ENCODE measurements around the gene ULBP1. TPM values are rescaled to one million over a fixed set of nuclear protein-coding genes. Genes with fewer than 3 reads are reported as not detected.
A peak's percentile ranks its signal among the peaks of the same experiment; 100 is the strongest.
"Not testable (repeated sequence)": the region's sequence is repeated elsewhere in the genome, so short reads cannot be mapped to it uniquely, and the experiment has no call there.

ULBP1 gene
- total RNA-seq, 1 donor from 2014 or later, result 0.17 TPM

DNA sequence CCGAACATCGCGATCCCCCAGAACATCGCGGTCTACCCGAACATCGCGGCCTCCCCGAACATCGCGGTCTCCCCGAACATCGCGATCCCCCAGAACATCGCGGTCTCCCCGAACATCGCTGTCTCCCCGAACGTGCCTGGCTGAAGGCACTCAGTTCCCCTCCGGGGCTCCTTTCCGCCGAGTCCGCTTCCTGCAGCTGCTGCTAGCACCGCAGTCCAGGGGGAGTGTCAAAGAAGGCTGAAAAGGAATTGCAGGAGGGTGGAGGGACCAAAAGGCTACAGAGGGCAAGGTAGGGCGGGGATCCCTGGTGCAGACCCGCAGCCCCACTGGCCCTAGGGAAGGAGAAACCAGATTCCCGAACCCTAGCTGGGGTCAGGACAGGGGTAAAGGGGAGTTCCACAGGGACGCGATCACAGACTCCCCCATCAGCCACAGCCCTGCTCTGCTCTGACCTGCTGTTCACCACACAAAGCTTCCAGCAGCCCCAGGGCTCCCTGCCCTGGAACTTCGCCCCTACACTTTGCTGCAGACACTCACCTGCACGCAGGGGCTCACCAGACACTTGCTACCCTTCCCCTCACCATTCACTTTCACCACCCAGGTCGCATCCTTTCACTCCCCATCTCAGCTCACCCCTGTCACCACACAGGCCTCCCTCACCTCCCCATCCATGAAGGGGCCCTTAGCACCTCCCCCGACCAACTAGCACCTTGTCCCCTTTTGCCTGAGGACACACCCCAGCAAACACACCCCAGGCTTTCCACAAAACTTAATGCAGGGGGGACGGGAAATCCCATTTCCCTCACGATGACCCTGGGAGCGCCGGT lies 1.7 kb downstream of the ULBP1 start:
- DNase-seq (peak; percentile 36), ATAC-seq (no peak)
- intact Hi-C loops (cut with micrococcal nuclease), result no loop called here

DNA sequence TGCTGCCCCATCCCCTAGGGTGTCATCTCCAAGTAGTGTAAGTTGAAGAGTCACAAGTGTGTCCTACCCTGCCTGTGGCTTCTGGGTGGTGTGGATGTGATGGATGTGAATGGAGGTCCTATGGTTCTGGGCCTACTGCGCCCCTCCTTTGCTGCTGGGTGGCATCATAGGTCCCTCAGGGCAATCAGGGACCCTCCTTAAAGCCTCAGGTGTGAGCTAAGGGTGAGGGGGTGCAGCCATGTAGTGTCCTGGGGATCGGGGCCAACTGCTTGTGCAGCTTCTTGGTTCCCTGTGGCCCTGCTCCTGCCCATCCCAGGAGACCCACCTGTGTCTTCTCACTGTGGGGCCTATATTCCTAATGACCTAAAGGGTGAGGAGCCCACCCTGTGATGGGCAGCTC lies 2.6 kb downstream of the ULBP1 start:
- intact Hi-C loops (cut with micrococcal nuclease); ATAC-seq; DNase-seq: not testable (repeated sequence)

GRCh38 chr6:149967591-149967990 lies 3.8 kb downstream of the ULBP1 start:
- DNase-seq (no peak), ATAC-seq (no peak)
- intact Hi-C loops (cut with micrococcal nuclease), result no loop called here

GRCh38 chr6:149967999-149968398 lies 4.3 kb downstream of the ULBP1 start:
- ATAC-seq; DNase-seq; intact Hi-C loops (cut with micrococcal nuclease): not testable (repeated sequence)

DNA sequence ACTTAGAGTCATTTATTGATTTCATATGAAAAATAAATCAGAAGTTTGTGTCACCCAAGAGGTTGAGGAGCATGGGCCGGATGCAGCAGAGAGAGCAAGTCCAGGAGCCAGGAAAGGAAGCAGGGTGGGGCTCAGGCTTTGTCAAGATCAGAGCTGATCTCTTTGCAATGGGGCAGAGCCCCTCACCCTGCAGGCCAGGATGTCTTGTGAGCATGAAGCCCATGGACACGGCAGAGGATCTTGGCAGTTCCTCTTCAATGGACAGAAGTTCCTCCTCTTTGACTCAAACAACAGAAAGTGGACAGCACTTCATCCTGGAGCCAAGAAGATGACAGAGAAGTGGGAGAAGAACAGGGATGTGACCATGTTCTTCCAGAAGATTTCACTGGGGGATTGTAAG lies 5.2 kb downstream of the ULBP1 start:
- intact Hi-C loops (cut with micrococcal nuclease); ATAC-seq; DNase-seq: not testable (repeated sequence)

DNA sequence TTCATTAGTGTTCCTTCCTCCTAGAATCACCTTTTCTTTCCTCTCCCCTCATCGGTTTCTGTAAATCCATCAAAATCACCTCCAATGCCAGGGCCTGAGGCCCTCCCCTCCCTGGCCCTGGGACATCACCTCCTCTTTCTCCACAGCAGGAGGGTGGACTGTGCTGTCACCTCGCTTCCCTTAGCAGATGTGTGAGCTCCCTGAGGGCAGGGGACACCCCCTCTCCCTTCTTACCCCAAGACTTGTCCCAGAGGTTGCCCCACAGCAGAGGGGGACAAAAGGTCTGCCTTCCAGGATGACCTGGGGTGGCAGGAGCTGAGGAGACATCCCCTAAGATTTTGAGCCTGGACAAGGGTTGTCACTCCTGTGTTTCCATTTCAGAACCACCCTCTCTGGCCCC lies 5.9 kb downstream of the ULBP1 start:
- ATAC-seq, result no peak
- no peak for DNase-seq
- intact Hi-C loops (cut with micrococcal nuclease), result no loop called here

- ATAC-seq; intact Hi-C loops (cut with micrococcal nuclease); DNase-seq: not testable (repeated sequence)
These were observed 10.7 kb downstream of the ULBP1 start for GRCh38 chr6:149974394-149974793.

DNA sequence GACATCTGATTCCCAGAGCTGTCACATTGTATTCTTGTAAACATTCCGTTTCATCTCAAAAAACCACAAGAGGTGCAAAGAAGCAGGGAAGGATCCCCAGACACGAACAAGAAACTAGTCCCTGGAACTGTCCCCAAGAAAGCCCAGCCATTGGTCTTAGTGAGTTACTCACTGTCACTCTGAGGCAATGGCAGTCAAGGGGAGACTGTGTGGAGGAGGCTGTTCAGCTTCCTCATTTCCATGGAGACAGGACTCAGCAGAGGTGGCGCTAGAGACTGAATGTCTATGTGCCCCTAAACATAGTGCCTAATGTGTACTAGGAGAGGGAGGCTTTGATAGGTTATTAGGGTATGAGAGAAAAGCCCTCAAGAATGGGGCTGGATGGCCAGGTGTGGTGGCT lies 11.1 kb downstream of the ULBP1 start:
- no peak for DNase-seq
- intact Hi-C loops (cut with micrococcal nuclease), result no loop called here
- no peak for ATAC-seq

DNA sequence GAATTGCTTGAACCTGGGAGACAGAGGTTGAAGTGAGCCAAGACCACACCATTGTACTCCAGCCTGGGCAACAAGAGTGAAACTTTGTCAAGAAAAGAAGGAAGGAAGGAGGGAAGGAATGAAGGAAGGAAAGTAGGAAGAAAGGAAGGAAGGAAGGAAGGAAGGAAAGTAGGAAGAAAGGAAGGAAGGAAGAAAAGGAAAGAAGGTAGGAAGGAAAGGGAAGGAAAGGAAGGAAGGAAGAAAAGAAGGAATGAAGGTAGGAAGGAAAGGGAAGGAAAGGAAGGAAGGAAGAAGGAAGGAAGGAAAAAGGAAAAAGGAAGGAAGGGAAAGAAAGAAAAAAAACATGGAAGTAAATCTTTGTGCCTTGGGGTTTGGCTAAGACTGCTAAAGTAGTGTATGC lies 11.7 kb downstream of the ULBP1 start:
- DNase-seq, result no peak
- no peak for ATAC-seq
- intact Hi-C loops (cut with micrococcal nuclease), result no loop called here

- intact Hi-C loops (cut with micrococcal nuclease), result no loop called here
- ATAC-seq, result no peak
- DNase-seq, result no peak
These were observed 13.5 kb downstream of the ULBP1 start for GRCh38 chr6:149977221-149977620.

DNA sequence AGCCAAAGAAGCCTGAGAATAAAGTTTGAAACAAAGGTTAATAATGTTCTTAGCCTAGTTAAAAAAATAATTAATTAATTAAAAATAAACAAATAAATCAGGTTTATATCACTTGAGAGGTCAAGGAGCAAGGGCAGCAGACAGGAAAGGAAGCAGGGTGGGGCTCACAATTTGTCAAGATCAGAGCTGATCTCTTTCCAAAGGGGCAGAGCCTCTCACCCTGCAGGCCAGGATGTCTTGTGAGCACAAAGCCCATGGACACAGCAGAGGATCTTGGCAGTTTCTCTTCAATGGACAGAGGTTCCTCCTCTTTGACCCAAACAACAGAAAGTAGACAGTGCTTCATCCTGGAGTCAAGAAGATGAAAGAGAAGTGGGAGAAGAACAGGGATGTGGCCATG lies 14.9 kb downstream of the ULBP1 start:
- DNase-seq (no peak), ATAC-seq (no peak)
- intact Hi-C loops (cut with micrococcal nuclease), result no loop called here

DNA sequence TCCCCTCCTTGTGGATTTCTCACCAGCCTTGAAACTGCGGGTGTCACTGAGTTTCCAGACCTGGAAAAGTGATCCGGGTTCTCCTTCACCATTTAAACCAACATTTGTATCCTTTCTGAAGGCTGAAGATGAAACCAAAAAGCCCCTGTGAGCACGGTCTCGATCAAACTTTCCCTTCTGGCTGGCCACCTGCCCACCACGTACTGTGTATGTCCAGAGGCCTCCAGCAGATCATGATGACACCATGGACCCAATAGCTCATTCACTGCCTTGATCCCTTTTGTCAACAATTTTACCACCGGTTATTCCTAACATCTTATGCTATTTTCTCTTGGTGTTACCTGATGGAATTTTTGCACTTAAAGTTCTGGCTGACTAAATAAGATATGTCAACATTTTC lies 15.6 kb downstream of the ULBP1 start:
- ATAC-seq, result no peak
- DNase-seq, result no peak
- intact Hi-C loops (cut with micrococcal nuclease), result no loop called here

DNA sequence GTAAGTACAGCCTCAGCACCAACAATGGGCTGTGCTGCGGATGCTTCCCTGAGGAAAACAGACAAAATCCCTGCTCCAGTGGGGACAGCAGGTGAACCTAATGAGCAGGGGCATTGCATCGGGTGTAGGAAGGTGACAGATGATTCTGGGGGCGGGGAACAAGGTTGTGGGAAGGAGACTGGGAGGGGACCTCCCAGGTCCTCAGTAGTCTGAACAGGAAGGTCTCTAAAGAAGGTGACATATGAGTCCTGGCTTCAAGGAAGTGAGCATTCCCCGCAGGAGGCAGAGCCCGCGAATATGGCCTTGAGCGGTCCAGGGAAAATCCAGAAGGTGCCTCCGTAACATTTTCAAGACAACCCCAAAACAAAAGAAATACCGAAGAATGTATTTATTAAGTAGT lies 19.4 kb downstream of the ULBP1 start:
- no peak for ATAC-seq
- intact Hi-C loops (cut with micrococcal nuclease), result no loop called here

GRCh38 chr6:149984773-149985172 lies 21.0 kb downstream of the ULBP1 start:
- no peak for DNase-seq
- intact Hi-C loops (cut with micrococcal nuclease), result no loop called here
- no peak for ATAC-seq

More for the DNA sequence above, 19.4 kb downstream of the ULBP1 start:
- DNase-seq, result no peak

DNA sequence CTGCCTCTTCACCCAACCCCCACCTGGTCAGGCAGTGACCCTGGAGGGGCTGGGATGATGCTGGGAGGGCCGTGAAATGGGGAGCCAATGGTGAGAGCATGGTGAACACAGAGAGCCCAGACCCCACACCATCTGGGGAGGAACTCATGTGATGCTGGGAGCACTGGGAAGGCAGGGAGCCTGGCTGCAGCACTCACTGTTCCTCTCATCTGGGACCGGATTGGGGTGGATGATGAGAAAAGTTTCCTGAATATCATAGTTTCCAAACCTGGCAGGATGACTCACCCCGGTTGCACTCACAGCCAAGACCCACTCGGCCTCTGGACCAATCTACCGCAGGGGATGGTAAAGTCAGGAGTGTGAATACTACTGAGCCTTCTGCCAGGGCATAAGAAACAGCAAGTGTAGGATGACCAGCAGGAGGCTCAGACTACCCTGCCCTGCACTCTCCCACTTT lies 21.8 kb downstream of the ULBP1 start:
- DNase-seq (no peak), ATAC-seq (no peak)
- intact Hi-C loops (cut with micrococcal nuclease), result no loop called here

DNA sequence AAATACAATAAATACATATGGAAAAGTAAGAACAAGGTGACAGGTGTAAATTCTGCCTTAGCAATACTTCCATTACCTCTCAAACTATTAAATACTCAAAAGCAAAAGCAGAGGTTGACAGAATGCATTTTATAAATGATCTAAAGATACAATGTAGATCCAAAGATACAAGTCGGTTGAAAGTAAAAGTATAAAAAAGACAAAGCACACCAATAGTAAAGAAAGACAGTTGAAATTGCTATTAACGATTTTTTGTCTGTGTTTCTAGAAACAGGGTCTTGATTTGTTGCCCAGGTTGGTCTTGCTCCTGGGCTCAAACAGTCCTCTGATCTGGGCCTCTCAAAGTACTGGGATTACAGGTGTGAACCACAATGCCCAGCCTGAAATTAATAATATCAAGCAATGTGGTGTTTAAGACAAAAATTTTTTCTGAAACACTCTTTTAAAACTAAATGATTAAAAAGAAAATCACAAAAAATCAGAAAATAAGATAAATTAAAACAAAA lies 23.9 kb downstream of the ULBP1 start:
- no peak for DNase-seq
- ATAC-seq, result no peak
- intact Hi-C loops (cut with micrococcal nuclease), result no loop called here

DNA sequence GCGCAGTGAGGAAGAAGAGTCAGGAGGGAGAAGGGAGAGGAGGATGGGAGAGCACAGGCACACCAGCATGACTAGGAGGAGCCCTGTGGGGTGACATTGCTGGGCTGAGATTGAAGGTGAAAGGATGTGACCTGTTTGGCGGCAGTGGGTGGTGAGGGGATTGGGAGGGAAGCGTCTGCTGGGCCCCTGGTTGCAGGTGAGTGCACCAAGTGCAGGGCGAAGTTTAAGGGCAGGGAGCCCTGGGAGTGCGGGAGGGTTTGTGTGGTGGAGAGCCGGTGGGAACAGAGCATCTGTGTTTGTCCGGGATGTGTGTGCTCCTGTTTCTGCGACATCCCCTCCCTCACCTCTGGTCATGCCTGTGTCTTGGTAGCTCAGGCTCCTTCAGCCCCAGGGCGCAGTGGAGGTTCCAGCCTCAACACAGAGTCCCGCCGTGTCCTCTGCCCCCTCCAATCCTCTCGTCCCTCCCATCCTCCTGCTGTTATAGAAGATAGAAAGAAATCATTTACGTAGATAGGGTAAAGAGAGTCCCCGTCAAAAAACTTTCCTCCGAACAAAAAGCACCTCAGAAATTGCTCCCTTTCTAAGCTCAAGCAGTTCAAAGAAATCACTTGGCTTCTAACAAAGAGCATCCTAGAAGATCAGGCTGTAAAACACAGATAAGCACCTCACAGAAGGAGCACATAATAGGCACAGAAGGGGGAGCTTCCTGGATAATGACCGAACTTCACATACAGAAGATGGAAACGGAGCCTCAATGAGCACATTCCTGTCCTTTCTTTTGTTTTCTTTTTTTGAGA lies 25.0 kb downstream of the ULBP1 start:
- intact Hi-C loops (cut with micrococcal nuclease), result no loop called here
- ATAC-seq (no peak), DNase-seq (no peak)

DNA sequence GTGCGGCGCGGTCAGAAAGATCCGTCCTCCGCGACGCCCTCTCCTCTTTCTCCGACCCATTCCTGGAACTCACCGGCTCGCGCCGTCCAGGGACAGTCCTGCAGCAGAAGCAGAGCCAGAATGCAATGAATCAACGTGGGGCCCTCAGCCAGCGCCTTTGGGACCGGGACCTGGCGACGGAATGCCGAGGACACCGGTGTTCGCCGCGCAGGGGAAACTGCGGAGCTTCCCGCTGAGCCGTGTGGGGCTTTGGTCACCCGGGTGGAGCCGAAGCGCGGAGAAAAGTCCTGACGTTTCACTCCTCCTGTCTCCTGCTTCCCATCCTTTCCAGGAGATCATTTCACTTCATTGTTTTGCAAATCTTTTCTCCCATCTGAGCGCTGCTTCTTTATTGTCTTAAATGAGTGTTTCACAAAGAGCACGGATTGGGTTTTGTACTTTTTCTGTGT lies 26.5 kb downstream of the ULBP1 start:
- DNase-seq, result no peak
- intact Hi-C loops (cut with micrococcal nuclease), result no loop called here
- no peak for ATAC-seq

DNA sequence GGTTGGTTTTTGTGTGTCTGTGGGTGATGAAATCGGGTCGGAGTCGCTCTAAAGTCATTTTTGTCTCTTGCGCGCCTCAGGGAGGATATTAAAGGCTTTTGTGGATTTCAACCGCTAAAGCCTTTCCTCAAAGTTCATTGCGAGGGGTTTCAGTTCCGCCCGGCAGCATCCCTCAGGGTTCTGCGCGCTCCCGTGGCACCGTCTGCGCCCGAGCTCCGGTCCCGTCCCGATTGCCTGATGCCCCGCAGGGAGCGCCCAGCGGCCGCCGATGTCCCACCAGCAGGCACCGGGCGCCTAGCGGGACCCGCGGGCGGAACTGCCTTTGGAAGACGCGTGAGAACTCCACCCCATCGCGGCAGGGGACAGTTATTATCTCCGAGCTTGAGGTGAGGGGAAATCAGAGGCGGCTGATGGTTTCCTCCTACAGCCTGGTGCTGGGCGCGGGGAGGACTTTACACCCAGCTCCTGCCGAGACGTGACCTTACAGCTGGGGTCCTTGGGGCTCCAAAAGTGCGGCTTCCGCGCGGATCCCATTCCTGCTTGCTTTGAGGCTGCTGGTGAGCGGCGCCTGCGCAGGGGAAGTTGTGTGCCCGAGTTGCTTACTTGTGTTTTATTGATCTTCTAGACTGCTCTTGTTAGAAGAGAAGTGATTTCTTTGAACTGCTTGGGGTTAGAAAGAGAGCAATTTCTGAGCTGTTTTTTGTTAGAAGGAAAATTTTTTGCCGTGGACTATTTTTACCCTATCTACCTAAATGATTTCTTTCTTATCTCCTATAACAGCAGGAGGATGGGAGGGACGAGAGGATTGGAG lies 27.1 kb downstream of the ULBP1 start:
- intact Hi-C loops (cut with micrococcal nuclease), result no loop called here
- no peak for DNase-seq
- ATAC-seq, result no peak

Measured in left ventricle myocardium superior (tissue), 1 donor.